ENCODE data around the gene GRB2.

Gene GRB2

GRCh38 chr17:75339971-75340370 lies 65.5 kb downstream of the GRB2 start:
- DNase-seq (ENCODE audit: low spot score), result no peak
- in situ Hi-C loops (cut with MboI; ENCODE audit: low pct_unique_long_range_greater_than_20kb, low sequenced_read_pairs, unreplicated experiment), result loop anchor here (10.0 kb wide), 1 partner anchor 55 kb away; no protein-coding TSS in a partner anchor
- no peak for TF ChIP-seq CTCF (IDR thresholded peaks at IDR 0.05; ENCODE audit: extremely low read depth, insufficient read depth, missing control alignments)

GRCh38 chr17:75338335-75338734 lies 67.1 kb downstream of the GRB2 start:
- no peak for DNase-seq (ENCODE audit: low spot score)
- no peak for TF ChIP-seq CTCF (IDR thresholded peaks at IDR 0.05; ENCODE audit: extremely low read depth, insufficient read depth, missing control alignments)
- in situ Hi-C loops (cut with MboI; ENCODE audit: low pct_unique_long_range_greater_than_20kb, low sequenced_read_pairs, unreplicated experiment), result no loop called here

GRCh38 chr17:75335315-75335714 lies 70.2 kb downstream of the GRB2 start:
- in situ Hi-C loops (cut with MboI; ENCODE audit: low pct_unique_long_range_greater_than_20kb, low sequenced_read_pairs, unreplicated experiment), result no loop called here
- no peak for DNase-seq (ENCODE audit: low spot score)
- TF ChIP-seq CTCF (IDR thresholded peaks at IDR 0.05; ENCODE audit: extremely low read depth, insufficient read depth, missing control alignments), result no peak

GRCh38 chr17:75334723-75335122 lies 70.8 kb downstream of the GRB2 start:
- TF ChIP-seq CTCF (IDR thresholded peaks at IDR 0.05; ENCODE audit: extremely low read depth, insufficient read depth, missing control alignments), result no peak
- no peak for DNase-seq (ENCODE audit: low spot score)
- in situ Hi-C loops (cut with MboI; ENCODE audit: low pct_unique_long_range_greater_than_20kb, low sequenced_read_pairs, unreplicated experiment), result no loop called here

GRCh38 chr17:75331671-75332070 lies 73.8 kb downstream of the GRB2 start:
- in situ Hi-C loops (cut with MboI; ENCODE audit: low pct_unique_long_range_greater_than_20kb, low sequenced_read_pairs, unreplicated experiment), result no loop called here
- DNase-seq (ENCODE audit: low spot score), result no peak
- TF ChIP-seq CTCF (IDR thresholded peaks at IDR 0.05; ENCODE audit: extremely low read depth, insufficient read depth, missing control alignments), result no peak

GRCh38 chr17:75327757-75328156 lies 77.7 kb downstream of the GRB2 start:
- DNase-seq (ENCODE audit: low spot score), result no peak
- TF ChIP-seq CTCF (IDR thresholded peaks at IDR 0.05; ENCODE audit: extremely low read depth, insufficient read depth, missing control alignments), result no peak
- in situ Hi-C loops (cut with MboI; ENCODE audit: low pct_unique_long_range_greater_than_20kb, low sequenced_read_pairs, unreplicated experiment), result no loop called here
